ENCODE measurements around the gene TMEM151B. TPM values are rescaled to one million over a fixed set of nuclear protein-coding genes. Genes with fewer than 3 reads are reported as not detected.

The TMEM151B gene
- total and polyA plus RNA-seq, 9 of the 15 experiments (the other 6 are each of a cell fraction or from before 2014, with no cell fraction given), result not detected

GRCh38 chr6:44233567-44234100 lies 36.6 kb upstream of the TMEM151B start:
- no peaks in the 10 kb centered on the region for H3K9me3 ChIP-seq (replicated peaks; ENCODE audit: control insufficient read depth, insufficient read depth, low read depth, low read length)
- H3K27me3 ChIP-seq (ENCODE audit: control insufficient read depth in 2 of 2, insufficient read depth in 2 of 2, low read length in 2 of 2), result no peaks in the 10 kb centered on the region
- no peak overlapping the region for H3K4me2 ChIP-seq (ENCODE audit: insufficient read depth, low read length)
- peaks cover 63% of the 10 kb centered on the region for H3K36me3 ChIP-seq (ENCODE audit: control insufficient read depth, insufficient read depth, low read length)
- no peaks in the 10 kb centered on the region for H4K20me1 ChIP-seq (replicated peaks; ENCODE audit: control insufficient read depth, insufficient read depth, low read length)
- DNase-seq (ENCODE audit: extremely low read depth in 1 of 4, low spot score in 3 of 4) (no peak), ATAC-seq (no peak), FAIRE-seq (no peak)
- H2AFZ ChIP-seq (ENCODE audit: low read depth, low read length), result no peak overlapping the region
- ChIA-PET POLR2A (interaction anchor here (0.7 to 6.0 kb wide), 6 partner anchors 9 to 101 kb away, joined by 3 to 90 read pairs (median 3); partner anchors contain the start of genes HSP90AB1 and SLC29A1), CTCF (ENCODE audit: low intra/inter-chr PET ratio) (interaction anchor here (0.7 to 3.3 kb wide), 4 partner anchors 14 to 138 kb away, joined by 3 to 26 read pairs (median 5); no protein-coding TSS in a partner anchor)
- peaks cover 2% of the 10 kb centered on the region; the same call in 1 of the 3 replicates for H3K79me2 ChIP-seq (ENCODE audit: control insufficient read depth, insufficient read depth, low read length)
- 77% methylated on average over 14 of the region's 14 CpGs for WGBS (ENCODE audit: insufficient coverage, low coverage, missing lambda C conversion rate)
- H3K9ac ChIP-seq (ENCODE audit: insufficient read depth in 1 of 2, low read depth in 2 of 2, low read length in 2 of 2), result peak overlapping the region in 1 of 2 experiments; percentile 55; a peak in 2 of 4 replicates
- TF ChIP-seq SIN3A (IDR thresholded peaks at IDR 0.05; ENCODE audit: borderline replicate concordance in 2 of 2, control insufficient read depth in 1 of 2, low read depth in 2 of 2, low read length in 2 of 2) (no peak), U2AF1 (optimal IDR thresholded peaks at IDR 0.05; ENCODE audit: low read depth, low read length) (no peak), THRB (CRISPR knock-in tag; conservative IDR thresholded peaks at IDR 0.05) (no peak), SFPQ (IDR thresholded peaks at IDR 0.05; ENCODE audit: low read depth, low read length) (no peak), RAD21 (CRISPR knock-in tag; conservative IDR thresholded peaks at IDR 0.05 in 1 of 2, IDR thresholded peaks at IDR 0.05 in 1 of 2) (no peak), ETS1 (conservative IDR thresholded peaks at IDR 0.05; ENCODE audit: control insufficient read depth, low read depth, low read length) (no peak), KAT8 (IDR thresholded peaks at IDR 0.05; ENCODE audit: low read depth) (no peak), RBBP5 (IDR thresholded peaks at IDR 0.05; ENCODE audit: borderline replicate concordance, insufficient read depth, low read length, poor library complexity, severe bottlenecking) (no peak), NFIC (IDR thresholded peaks at IDR 0.05) (no peak), GATAD2B (IDR thresholded peaks at IDR 0.05; ENCODE audit: borderline replicate concordance) (no peak), NR2C1 (IDR thresholded peaks at IDR 0.05) (no peak), NR2C1 (tag; IDR thresholded peaks at IDR 0.05) (no peak), SPI1 (IDR thresholded peaks at IDR 0.05; ENCODE audit: borderline replicate concordance, low read depth, low read length) (no peak), RFX7 (CRISPR knock-in tag; IDR thresholded peaks at IDR 0.05) (no peak), TCF15 (CRISPR knock-in tag; IDR thresholded peaks at IDR 0.05) (no peak)
- BruUV-seq (replicated peaks), result TSS peak; percentile 32
- intact Hi-C loops (cut with micrococcal nuclease), result loop anchor here (1.0 kb wide), 1 partner anchor 61 kb away; no protein-coding TSS in a partner anchor
- in situ Hi-C loops (cut with MboI), result no loop called here
- no peak overlapping the region for H3K27ac ChIP-seq (ENCODE audit: extremely low read depth, low read depth, low read length)
- no peaks in the 10 kb centered on the region for H3K9me1 ChIP-seq (ENCODE audit: control insufficient read depth, insufficient read depth, low read length)
- peaks cover 16 to 37% of the 10 kb centered on the region in 2 experiments; a peak in 4 of 5 replicates for H3K4me1 ChIP-seq (replicated peaks in 1 of 2; ENCODE audit: control insufficient read depth in 2 of 2, insufficient read depth in 2 of 2, low read length in 2 of 2)
- no peak overlapping the region for H3K4me3 ChIP-seq

Data from K562 (cell line).